T-helper 2 cell treated with Interferon-gamma antibody and Interleukin-4, amounts not matched to agents 5 μg/mL and 100 μg/mL, for 36 hours (primary cell): Measurements from ENCODE around the gene IRF2BP2.
"Not testable (repeated sequence)": the region's sequence is repeated elsewhere in the genome, so short reads cannot be mapped to it uniquely, and the experiment has no call there.

Experiments used
- DNase-seq: peaks from one replicate; pipeline ENCODE4 v3.0.0; 2021; ENCODE audit warnings: low spot score
- H3K27ac Mint-ChIP-seq: one replicate; pipeline ENCODE4 v1.8.0; 2021; ENCODE audit warnings: mild to moderate bottlenecking, mixed read lengths
- H3K27me3 Mint-ChIP-seq: one replicate; pipeline ENCODE4 v1.8.0; 2021; ENCODE audit warnings: low read depth, mixed read lengths
- H3K36me3 Mint-ChIP-seq: one replicate; pipeline ENCODE4 v1.8.0; 2021; ENCODE audit warnings: low read depth, mixed read lengths
- H3K4me1 Mint-ChIP-seq: one replicate; pipeline ENCODE4 v1.8.0; 2021; ENCODE audit warnings: low read depth, mixed read lengths
- H3K4me3 Mint-ChIP-seq: one replicate; pipeline ENCODE4 v1.8.0; 2022; ENCODE audit warnings: mild to moderate bottlenecking, moderate library complexity, mixed read lengths
- H3K9me3 Mint-ChIP-seq: one replicate; pipeline ENCODE4 v1.8.0; 2021; ENCODE audit warnings: mixed read lengths

Gene IRF2BP2

DNA sequence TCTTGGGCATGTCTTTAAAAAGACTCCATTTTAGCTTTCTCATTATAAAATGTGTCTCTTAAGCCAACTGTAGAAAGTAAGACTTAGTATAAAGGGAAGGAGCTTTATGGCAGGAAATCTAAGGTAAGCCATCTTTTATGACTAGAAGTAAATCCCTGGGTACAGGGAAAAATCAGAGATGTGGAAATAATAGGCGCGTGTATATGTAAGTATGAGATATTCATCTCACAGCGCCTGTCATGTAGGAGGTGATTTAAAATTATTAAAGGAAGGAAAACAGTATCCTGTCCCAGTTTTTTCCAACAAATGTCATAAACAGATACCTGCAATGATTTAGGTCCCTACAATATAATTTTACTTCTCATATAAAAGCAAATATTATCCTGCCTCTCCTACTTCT lies 35.0 kb upstream of the IRF2BP2 start:
- Mint-ChIP-seq H3K9me3 (peaks cover 10% of the 10 kb centered on the region), H3K4me1 (peaks cover 6% of the 10 kb centered on the region), H3K4me3 (no peak overlapping the region), H3K27ac (no peak overlapping the region), H3K27me3 (peaks cover 2% of the 10 kb centered on the region), H3K36me3 (no peaks in the 10 kb centered on the region)
- no peak for DNase-seq

DNA sequence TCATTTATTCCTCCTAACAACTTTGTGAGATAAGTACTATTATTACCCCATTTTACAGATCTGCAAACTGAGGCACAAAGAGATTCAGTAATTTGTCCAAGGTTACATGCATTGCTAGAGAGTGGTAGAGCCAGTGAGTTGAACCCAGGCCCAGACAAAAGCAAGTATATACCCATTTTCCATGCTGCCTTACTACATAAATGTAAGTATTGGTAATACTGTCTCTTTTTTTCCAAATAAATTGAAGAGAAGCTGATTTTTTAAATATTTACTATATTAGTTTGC lies 33.8 kb upstream of the IRF2BP2 start:
- Mint-ChIP-seq H3K9me3 (peaks cover 10% of the 10 kb centered on the region), H3K27ac (no peak overlapping the region), H3K27me3 (peaks cover 2% of the 10 kb centered on the region), H3K4me1 (peaks cover 6% of the 10 kb centered on the region), H3K36me3 (no peaks in the 10 kb centered on the region), H3K4me3 (no peak overlapping the region)
- no peak for DNase-seq

GRCh38 chr1:234643111-234643849 lies 33.3 kb upstream of the IRF2BP2 start:
- Mint-ChIP-seq H3K4me3 (no peak overlapping the region), H3K4me1 (peaks cover 6% of the 10 kb centered on the region), H3K27me3 (peaks cover 2% of the 10 kb centered on the region), H3K27ac (no peak overlapping the region), H3K9me3 (peaks cover 10% of the 10 kb centered on the region), H3K36me3 (no peaks in the 10 kb centered on the region)
- no peak for DNase-seq

GRCh38 chr1:234642428-234642827 lies 32.5 kb upstream of the IRF2BP2 start:
- H3K9me3 Mint-ChIP-seq, result peaks cover 10% of the 10 kb centered on the region
- no peak for DNase-seq
- H3K27ac Mint-ChIP-seq, result no peak overlapping the region
- no peak overlapping the region for H3K4me3 Mint-ChIP-seq
- H3K27me3 Mint-ChIP-seq, result peaks cover 2% of the 10 kb centered on the region
- peaks cover 6% of the 10 kb centered on the region for H3K4me1 Mint-ChIP-seq
- H3K36me3 Mint-ChIP-seq, result no peaks in the 10 kb centered on the region

DNA sequence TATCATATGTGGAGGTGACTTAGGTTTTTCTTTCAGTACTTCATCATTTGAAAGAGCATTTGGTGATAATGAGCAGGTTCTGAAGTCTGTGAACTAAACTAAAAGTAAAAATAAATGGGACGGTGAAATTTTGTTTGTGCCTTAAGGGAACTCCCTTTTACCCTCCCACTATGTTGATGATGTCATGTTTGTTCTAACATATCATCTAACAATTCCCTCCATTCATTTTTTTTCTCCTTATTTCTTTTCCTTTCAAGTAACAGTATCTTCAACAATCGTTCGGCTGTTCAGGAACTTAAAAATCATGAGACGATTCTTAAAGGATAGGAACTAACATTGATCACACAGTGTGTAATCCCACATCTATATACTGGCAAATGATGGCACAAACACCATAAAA lies 30.0 kb upstream of the IRF2BP2 start:
- no peak overlapping the region for H3K27ac Mint-ChIP-seq
- peaks cover 6% of the 10 kb centered on the region for H3K4me1 Mint-ChIP-seq
- DNase-seq, result no peak
- H3K27me3 Mint-ChIP-seq, result peaks cover 2% of the 10 kb centered on the region
- no peak overlapping the region for H3K4me3 Mint-ChIP-seq
- H3K9me3 Mint-ChIP-seq, result peaks cover 3% of the 10 kb centered on the region
- no peaks in the 10 kb centered on the region for H3K36me3 Mint-ChIP-seq

DNA sequence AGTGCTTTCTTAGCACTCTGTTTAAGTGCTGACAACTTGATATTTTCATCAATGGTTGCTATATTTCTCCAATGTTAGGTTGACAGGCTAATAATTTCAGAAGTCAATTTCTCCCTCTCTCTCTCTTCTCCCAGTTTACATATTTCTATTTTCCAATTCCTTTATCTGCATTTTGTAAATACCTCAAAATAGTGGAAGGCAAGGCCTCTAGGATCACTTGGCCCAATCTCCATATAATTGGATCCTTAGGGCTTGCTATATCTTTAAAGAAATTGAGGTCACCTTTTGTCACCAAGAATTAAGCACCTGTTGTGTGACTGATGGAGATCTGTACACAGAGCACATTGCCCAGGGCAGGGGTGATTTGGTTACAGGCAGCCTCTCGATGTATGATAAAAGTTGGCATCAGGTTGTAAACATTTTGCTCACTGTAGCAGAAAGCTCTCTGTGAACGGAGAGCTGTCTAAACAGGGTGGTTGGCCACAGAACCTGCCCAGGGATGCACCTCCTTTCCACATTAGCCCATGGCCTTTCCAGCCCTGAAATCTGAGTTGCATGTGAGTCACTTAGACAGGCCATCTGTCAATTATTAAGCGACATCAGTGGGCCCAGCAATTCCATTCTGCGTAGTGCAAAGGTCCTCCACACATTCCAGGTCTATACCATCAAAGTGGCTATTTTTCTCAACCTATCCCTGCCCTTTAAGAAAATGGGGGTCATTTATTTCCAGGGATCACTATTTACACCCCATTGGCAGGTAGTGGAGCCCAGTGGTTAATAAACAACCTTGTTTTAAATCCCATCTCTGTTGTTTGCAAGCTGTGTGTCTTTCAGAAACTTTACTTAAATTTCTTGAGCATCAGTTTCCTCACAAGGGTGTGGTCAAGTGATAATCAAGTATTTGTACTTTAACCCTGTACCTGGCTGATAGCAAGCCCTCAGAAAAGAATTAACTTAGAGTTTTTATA lies 29.1 kb upstream of the IRF2BP2 start:
- Mint-ChIP-seq H3K4me3 (no peak overlapping the region), H3K36me3 (no peaks in the 10 kb centered on the region), H3K9me3 (no peaks in the 10 kb centered on the region), H3K4me1 (peaks cover 6% of the 10 kb centered on the region), H3K27ac (no peak overlapping the region), H3K27me3 (peaks cover 2% of the 10 kb centered on the region)
- no peak for DNase-seq

DNA sequence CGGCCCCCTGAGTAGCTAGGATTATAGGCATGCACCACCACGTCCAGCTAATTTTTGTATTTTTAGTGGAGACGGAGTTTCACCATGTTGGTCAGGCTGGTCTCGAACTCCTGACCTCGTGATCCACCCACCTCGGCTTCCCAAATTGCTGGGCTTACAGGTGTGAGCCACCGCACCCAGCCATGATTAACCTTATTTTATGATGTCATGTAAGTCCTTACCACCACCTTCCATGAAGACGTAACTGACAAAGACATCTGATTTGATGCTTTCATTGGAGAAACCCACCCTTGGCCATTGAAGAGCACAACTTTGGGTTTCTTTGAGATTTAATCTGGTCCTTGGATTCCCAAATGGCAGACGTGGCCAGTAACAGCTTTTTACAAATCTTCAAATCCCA lies 24.9 kb upstream of the IRF2BP2 start:
- not testable (repeated sequence) for H3K9me3 Mint-ChIP-seq, H3K4me3 Mint-ChIP-seq, H3K27me3 Mint-ChIP-seq, H3K27ac Mint-ChIP-seq, H3K4me1 Mint-ChIP-seq, DNase-seq, H3K36me3 Mint-ChIP-seq

DNA sequence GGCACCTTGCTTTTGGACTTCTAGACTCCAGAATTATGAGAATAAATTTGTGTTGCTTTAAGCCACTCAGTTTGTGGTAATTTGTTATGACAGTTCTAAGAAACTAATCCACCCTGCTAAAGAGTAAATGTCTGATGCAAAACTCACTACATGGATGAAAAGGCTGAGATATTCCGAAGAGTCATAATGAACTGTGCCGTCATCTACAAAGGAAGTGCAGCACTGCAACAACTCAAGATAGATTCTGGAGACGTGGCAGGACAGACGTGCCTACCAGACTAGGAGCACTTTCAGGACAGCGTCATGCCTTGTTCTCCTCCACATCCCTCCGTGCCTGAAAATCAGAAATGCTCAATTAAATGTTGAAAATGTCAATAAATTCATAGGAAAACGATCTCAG lies 24.4 kb upstream of the IRF2BP2 start:
- Mint-ChIP-seq H3K4me3 (no peak overlapping the region), H3K9me3 (no peaks in the 10 kb centered on the region), H3K4me1 (no peaks in the 10 kb centered on the region), H3K36me3 (no peaks in the 10 kb centered on the region), H3K27me3 (no peaks in the 10 kb centered on the region), H3K27ac (no peak overlapping the region)
- no peak for DNase-seq

DNA sequence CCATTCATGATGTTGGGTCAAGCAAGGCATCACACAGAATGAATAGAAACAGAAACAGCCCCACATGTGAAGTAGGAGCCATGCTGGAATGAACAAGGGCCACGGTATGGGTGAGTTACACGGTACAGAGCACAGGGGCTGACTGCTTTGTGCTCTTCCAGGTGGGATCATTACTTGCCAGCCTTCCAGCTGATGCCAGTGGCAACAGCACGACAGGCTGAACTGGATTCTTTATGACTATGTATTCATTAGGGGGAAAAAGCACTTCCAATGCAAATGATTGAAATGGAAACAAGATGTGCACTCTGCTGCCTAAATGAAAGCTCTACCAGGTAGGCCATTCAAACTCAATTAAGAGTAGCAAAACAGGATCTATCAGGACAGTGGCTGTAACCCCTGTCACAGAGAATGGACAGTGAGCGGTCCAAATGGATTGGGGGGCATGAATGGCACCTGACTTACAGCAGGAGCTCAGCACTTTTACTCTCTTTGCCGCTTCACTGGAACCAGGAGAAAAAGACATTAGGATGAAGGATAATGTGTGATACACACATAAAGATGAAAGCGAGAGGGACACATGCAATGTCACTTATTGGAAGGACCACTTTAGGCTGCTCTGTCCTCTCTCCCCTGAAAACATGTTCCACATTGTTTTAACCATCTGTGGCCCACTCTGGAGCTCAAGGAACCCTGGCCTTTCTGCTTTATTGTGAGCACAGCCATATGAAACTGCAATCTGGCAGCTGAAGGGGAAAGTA lies 23.4 kb upstream of the IRF2BP2 start:
- H3K27ac Mint-ChIP-seq, result no peak overlapping the region
- H3K4me3 Mint-ChIP-seq, result no peak overlapping the region
- H3K27me3 Mint-ChIP-seq, result no peaks in the 10 kb centered on the region
- no peaks in the 10 kb centered on the region for H3K9me3 Mint-ChIP-seq
- H3K4me1 Mint-ChIP-seq, result no peaks in the 10 kb centered on the region
- no peaks in the 10 kb centered on the region for H3K36me3 Mint-ChIP-seq
- no peak for DNase-seq

GRCh38 chr1:234632225-234632624 lies 22.2 kb upstream of the IRF2BP2 start:
- Mint-ChIP-seq H3K36me3 (no peaks in the 10 kb centered on the region), H3K4me3 (no peak overlapping the region), H3K27ac (no peak overlapping the region), H3K9me3 (no peaks in the 10 kb centered on the region), H3K4me1 (no peaks in the 10 kb centered on the region), H3K27me3 (no peaks in the 10 kb centered on the region)
- no peak for DNase-seq

GRCh38 chr1:234631721-234632125 lies 21.7 kb upstream of the IRF2BP2 start:
- no peaks in the 10 kb centered on the region for H3K4me1 Mint-ChIP-seq
- no peak overlapping the region for H3K4me3 Mint-ChIP-seq

GRCh38 chr1:234629026-234629425 lies 19.0 kb upstream of the IRF2BP2 start:
- DNase-seq, result no peak
- no peak overlapping the region for H3K27ac Mint-ChIP-seq
- H3K9me3 Mint-ChIP-seq, result no peaks in the 10 kb centered on the region

More at GRCh38 chr1:234631721-234632125, 21.7 kb upstream of the IRF2BP2 start:
- Mint-ChIP-seq H3K9me3 (no peaks in the 10 kb centered on the region), H3K36me3 (no peaks in the 10 kb centered on the region), H3K27me3 (no peaks in the 10 kb centered on the region), H3K27ac (no peak overlapping the region)
- DNase-seq, result no peak

DNA sequence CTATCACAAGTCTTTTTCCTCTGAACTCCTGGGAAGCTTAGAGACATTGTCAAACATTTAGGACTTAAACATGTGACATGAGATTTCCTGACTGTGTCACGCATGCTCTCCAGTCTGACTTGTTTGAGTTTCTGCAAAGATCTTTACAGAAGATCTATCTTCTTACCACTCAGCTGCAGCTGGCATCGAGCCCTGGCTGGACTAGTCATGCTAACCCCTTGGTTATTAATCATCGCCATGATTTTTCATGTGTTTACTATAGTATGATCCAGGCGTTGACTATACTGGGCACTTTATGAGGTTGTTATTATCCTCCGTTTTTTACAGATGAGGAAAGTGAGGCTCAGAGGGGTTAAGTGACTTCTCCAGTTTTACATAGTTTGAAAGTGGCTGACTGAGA lies 18.1 kb upstream of the IRF2BP2 start:
- no peaks in the 10 kb centered on the region for H3K9me3 Mint-ChIP-seq
- no peak for DNase-seq
- no peak overlapping the region for H3K27ac Mint-ChIP-seq
- H3K4me1 Mint-ChIP-seq, result peaks cover 2% of the 10 kb centered on the region
- H3K4me3 Mint-ChIP-seq, result no peak overlapping the region
- no peaks in the 10 kb centered on the region for H3K36me3 Mint-ChIP-seq
- no peaks in the 10 kb centered on the region for H3K27me3 Mint-ChIP-seq

More at GRCh38 chr1:234629026-234629425, 19.0 kb upstream of the IRF2BP2 start:
- no peaks in the 10 kb centered on the region for H3K36me3 Mint-ChIP-seq
- no peak overlapping the region for H3K4me3 Mint-ChIP-seq
- H3K27me3 Mint-ChIP-seq, result no peaks in the 10 kb centered on the region
- peaks cover 2% of the 10 kb centered on the region for H3K4me1 Mint-ChIP-seq
